ENCODE results near the gene PCSK5. TPM values are rescaled to one million over a fixed set of nuclear protein-coding genes. Genes with fewer than 3 reads are reported as not detected.

The PCSK5 gene
- total RNA-seq, 1 donor from 2014 or later: 24.5 TPM

DNA sequence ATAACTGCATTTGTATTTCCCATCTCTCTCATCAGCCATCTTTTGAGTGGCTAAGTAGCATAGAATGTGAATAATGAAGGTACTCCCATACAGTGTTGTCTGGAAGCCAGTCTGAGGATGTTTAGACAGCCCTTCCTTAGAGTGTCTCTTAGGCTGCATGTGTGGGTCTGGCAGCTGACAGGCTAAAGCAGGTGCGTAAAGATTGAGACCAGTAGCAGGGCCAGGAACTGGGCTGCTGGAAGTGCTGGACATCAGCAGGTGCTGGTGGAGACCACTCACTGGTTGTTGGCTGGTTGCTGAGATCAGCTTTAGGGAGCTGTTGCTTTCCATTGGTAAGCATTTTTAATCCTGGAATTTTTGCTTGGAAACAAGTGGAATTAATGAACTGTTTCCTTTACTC lies 197.5 kb downstream of the PCSK5 start:
- no peak for DNase-seq

DNA sequence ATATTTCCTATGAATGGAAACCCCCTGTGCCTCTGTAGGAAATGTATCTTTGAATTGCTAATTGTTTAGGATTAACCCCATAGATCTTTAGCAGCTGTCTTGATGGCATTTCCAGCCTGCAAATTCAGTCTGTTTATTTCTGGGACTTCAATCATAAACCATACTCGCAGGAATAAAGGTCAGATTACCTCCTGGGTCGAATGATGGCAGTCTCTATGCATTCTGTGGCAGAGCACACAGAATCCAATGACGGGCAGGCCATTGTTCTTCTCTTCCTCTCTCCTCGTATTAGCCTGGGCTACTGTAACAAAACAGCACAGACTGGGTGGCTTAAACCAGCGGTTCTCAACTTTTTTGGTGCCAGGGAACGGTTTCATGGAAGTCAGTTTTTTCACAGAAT lies 199.9 kb downstream of the PCSK5 start:
- no peak for DNase-seq

DNA sequence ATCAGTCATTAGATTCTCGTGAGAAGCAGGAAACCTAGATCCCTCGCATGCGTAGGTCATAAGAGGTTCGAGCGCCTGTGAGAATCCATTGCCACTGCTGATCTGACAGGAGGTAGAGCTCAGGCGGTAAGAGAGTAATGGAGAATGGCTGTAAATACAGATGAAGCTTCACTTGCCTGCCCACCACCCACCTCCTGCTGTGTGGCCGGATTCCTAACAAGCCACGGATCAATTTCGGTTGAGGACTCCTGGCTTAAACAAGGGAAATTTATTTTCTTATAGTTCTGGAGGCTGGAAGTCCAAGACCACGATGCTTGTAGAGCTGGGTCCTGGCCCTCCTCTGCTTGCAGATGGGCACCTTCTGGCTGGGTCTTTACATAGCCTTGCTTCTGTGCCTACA lies 200.4 kb downstream of the PCSK5 start:
- no peak for DNase-seq

DNA sequence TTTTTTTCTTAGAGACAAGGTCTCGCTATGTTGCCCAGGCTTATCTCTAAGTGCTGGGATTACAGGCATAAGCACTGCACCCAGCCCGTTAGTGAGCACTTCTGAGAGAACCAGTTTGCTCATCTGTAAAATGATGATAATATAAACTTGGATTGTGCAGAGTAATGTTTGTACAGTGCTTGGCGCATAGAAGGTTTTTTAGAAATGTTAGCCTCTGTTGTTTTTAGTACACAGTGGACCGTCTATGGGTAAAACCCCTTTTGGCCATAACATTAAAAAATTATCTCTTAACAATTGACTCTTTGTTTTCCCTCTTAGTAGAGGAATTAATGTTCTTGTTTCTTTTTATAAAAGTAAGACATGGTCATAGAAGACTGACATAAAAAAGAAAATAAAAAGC lies 202.1 kb downstream of the PCSK5 start:
- DNase-seq: no peak

DNA sequence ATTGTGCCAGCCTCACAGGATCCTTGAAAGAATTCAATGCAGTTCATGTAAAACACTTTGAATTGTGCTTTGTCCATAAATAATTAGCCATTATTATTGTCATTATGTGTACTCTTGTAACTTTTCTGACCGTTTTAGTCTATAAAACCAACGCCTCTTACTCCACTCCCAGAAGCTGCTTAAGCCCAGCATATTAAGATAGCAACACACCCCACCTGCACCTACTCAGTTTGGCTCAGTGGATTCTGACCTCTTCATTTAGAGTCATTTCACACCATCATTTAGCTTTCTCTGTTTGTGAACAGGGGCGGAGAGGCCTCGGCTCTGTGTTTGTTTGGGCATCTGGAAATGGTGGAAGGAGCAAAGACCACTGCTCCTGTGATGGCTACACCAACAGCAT lies 205.1 kb downstream of the PCSK5 start:
- no peak for DNase-seq

DNA sequence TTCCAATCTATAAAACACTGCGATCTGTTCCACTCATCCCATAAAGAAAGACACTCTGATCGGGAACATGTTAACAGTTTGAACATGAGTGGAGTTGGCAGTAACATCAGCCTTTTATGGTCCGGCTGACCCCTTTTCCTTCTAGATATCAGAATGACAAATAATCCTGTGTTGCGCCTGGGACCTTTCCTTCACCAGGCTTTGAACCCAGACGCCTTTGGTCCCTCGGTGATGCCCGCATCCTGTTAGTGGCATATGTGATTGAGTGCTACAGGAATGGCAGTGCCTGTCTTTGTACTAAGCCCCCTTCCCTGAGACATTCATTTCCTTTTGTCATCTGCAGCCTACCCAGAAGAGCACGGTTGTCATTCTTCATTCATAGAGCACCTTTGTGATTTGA lies 209.0 kb downstream of the PCSK5 start:
- DNase-seq: no peak

DNA sequence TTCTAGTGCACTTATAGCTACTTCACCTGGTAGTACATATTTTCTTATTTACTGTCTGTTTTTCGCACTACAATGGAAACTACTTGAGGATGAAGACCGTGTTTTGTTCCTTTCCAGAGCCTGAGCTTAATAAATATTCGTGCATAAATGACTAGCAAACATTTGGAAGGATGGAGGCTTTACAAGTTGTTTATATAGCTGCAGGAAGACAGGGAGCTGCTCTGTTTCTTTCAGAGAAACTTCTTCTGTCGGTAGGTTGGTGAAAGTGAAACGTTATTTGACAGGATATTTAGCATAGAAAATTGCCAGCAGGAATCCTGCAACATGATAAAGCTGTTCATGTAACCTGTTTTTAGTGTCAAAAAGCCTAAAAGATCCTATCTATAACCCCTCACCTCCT lies 210.6 kb downstream of the PCSK5 start:
- DNase-seq: no peak

DNA sequence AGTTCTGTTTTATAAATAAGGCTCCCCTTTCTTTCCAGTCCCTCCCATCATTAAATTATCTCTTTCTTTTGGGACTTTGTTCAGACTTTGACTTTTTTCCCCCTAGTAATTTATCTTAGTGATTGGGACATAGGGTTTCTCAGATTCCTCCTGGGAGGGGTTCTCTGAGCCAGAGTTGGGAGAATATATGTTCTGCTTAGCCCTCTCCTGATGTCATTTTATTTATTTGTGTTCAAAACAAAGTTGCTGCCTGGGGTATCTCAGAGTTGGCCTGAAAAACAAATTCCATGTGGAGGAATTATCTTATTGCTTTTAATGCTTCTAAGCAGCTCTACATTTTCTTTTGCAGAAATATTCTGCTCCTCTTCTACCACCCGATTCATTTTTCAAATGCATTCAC lies 211.0 kb downstream of the PCSK5 start:
- peak; percentile 63 for DNase-seq

DNA sequence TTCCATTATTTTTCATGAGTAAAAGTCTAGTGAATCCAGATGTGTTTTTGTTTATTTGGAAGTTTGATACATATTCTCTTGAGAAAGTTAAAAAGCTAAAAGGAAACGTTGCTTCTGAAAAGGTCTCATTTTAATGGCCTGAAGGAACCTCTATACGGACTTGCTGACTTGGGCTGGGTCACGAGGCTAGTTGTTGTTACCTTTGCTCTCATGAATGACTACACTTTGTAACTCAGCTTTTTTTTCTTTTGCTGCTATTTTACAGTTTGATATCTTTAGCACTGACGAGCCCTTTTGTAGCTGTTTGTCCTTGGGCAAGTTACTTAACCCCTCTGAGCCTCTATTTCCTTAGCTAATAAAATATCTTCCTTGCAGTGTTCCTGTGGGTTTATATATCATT lies 211.5 kb downstream of the PCSK5 start:
- no peak for DNase-seq

DNA sequence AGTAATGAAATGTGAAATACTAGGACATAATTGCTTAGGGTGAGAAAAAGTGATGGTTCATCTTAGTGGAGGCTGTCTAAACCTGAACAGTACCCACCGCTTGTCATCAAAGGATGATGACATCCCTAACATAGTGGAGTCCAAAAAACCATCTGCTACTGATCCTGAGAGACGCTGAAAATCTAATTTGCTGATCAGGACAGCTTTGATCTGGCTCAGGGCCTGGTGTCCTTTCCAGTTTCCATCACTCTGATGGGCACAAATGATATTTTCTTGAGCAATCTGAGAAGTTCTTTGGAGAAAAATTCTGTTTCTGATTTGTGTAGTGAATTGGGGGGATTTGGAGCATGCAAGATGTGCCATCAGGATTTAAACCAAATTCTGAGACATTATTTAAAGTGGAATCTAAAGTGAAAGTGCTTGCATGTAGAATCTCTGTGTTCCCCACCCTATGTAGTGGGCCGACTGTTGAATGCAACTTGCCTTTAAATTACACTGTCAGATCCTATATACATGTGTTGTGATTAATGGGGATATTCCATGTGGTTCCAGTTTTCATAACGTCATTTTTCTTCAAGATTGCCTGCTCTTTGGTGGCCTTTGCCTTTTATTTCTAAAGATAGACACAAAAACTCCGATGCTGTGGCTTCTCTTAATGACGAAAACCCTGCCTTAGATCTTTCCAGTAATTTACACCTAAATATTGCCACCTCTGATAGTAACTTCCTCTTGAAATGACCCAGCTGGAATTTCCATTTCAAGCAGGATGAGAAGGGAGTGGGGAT lies 213.2 kb downstream of the PCSK5 start:
- peak; percentile 28 for DNase-seq

DNA sequence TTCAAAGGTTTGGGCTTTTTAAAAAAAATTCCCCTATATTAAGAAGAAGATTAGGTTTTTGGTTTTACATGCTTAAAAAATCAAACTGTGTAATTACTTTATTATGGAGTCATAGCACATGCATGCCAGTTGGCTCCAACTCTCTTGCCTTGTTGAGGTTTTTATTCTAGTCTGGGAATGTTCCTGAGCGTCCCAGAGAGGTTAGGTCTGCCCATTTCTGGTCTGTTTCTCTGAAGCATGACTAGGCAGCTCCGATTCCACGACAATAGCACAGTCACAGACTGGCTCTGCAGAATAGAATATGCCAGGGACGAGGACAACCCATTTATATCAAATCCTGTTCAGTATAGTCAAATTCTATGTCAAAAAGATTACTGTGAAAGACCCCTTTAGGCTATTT lies 217.0 kb downstream of the PCSK5 start:
- DNase-seq: peak; percentile 34

DNA sequence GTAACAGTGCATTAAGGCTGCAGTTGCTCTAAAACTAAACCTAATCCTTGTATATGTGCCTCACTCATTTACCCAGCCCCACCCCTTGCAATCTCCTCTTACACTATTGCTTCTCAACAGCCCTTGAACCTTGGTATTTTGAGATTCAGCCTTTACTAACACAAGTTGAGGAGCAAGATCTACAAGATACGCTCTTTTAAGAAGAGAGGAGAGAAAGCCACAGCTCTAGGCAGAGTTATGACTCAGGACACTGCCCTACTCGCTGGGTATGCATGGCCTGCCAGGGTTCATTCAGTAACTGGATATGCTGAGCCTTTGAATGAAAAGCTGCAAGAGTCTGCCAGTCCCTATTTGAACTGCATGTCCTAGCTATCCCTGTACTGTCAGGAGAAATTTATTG lies 219.5 kb downstream of the PCSK5 start:
- DNase-seq: no peak

DNA sequence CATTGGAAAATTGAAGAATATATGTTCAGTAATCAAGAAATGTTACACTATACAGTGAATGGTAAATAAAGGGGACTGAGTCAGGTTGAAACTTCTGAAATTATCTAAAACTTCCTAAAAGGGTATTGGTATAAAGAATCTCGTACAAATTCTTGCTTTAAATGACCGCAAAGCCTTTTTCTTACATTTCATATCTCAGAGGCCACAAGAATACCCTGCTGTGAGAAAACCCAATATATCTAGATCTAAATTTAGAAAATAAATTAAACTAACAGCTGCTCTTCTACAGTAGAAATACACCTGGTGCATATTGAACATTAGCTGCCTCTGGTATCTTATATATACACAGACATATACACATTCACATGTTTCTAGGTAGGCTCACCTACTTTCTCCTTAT lies 221.7 kb downstream of the PCSK5 start:
- DNase-seq: no peak

DNA sequence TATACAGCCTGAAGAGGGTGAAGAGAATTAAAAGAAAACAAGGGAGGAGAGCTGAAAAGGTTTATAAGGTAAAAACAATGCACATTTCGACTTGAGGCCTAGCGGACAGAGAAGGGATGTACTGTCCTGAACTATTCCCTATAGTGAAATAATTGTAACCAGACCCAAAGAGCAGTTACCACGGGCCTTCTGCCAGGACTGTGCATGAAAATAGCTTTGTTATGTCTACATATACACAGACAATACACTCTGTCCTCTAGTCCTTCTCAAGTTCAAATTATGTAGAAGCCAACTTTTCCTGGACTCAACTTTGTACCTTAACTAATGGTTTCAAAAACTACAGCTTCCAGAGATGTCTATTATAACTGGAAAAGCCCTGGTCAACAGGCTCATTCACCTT lies 223.7 kb downstream of the PCSK5 start:
- DNase-seq: peak; percentile 22

DNA sequence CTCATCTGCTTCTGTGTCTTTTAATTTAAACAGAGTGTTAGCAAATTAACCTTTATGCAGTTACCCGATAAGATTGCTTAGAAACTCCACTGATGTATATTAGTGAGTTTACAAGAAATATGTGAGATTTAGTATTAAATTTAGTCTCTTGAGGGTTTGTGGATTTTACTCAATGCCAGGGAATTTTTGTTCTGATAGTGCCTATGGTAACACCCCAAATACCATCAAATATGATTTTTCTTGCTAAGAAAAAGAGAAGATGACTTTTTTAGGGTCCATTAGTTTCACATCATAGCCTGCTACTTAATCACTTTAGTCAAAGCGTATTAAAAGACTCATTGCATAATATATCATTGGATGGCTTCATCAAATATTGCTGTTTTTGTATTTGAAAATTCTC lies 224.9 kb downstream of the PCSK5 start:
- DNase-seq: no peak

DNA sequence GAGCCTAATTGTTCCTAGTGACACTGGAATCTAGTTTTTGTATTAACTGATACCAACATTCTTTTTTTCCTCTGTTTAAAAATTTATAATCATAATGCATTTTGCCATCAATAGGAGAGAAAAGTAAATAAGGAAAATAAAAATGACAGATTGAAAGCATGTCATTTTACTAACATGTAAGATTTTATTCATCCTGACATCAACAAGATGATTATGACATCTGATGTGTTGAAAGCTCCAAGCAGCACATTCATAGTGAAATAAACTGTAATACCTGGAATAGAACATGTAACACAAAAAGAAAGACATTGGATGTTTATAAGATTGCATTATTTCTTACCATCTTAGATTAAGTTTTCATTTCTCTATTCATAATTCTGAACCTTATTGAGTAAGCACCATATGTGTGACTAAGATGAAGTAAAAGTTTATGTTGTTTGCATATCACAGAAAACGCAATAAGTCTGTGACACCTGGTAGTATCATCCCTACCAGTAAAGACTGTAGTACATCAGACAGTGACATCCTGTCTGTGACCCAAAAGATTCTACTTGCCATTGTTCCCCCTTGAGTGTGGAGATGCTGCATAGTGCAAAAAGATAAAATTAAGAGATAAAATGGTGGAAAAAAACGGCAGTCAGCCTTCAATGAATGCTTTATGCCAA lies 225.6 kb downstream of the PCSK5 start:
- no peak for DNase-seq

DNA sequence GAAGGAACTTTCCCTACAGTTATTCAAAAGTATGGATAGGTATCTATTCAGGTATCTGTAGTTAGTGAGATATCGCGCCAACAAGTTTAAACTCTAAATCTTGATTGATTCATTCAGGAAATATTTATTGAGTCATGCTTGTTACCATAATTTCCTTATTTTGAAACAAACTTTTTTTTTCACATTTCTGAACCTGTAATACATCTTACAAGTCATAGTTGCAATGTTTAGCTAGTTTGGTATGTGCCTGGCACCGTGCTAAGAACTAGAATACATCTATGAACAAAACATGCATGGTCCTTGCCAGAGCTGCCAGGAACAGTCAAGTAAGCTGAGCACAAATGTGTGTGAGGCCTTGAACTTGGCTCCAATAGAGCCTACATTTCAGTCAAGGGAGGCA lies 226.4 kb downstream of the PCSK5 start:
- DNase-seq: no peak

DNA sequence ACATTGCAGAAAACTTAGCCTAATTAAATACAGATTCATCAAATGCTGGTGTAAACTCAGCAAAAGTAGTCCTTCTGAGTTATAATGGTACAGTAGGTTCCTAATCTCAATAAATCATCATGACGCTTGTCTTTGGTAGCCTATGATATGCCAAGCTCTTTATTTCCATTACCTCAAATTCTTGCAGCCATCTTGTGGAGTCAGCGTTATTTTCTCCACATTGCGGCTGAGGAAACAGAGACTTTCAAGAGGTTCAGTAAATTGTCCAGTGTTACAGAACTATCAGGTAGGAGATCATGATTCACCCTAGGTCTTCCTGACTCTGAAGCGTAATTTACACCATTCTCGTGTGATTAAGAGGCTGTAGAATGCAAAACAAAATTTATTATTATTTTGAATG lies 237.2 kb downstream of the PCSK5 start:
- no peak for DNase-seq

DNA sequence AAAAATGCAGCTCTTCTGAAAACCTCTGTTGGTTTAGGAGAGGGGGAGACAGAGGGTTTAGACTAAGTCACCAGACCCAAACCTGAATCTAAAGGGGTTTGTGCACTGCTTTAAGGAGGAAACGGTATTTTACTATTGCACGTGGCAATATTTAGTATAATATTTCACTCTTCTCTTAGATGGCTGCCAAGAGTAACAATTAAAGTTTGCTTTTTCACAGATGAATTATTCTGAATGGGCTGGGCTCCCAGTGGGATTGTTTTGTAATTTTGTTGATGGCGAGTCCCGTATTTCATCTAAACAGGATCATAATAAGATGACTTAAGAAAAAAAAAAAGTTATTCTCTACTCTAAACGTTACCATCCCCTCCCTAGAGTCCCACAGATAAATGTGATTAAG lies 245.4 kb downstream of the PCSK5 start:
- no peak for DNase-seq

DNA sequence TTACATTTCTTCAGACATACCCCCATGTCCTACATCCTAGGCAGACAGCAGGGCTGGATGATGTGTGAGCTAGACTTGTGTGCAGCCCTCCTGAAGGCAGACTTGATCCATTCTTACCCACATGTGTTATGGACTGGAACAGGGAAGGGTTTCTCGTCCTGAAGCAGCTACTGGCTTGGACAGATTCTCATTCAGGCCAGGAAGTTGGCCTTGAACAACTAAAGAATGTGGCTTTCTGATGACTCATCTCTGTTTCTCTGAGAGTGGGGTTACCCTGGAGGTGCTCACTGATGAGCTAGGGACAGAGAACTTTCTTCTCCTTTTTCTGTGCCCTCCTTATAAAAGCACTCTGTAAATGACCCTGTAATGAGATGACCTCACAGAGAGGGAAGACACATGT lies 246.5 kb downstream of the PCSK5 start:
- no peak for DNase-seq

DNA sequence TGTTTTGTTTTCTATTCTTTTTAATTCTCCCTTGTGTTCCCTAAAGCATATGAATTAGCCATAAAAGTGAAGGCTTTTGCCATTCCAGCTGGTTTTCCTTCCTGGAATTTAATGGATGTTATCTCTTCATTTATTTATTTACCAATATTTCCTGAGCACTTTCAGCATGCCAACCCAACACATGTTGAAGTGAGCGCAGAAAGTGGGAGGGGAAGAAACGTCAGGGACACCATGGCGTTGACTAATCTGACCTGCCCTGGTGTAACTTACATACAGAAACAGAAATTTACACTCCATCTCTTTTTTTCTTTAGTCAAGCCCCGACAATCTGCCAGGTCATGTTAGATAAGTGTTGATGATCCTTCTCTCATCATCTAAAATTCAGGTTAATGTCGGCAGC lies 247.5 kb downstream of the PCSK5 start:
- DNase-seq: no peak

DNA sequence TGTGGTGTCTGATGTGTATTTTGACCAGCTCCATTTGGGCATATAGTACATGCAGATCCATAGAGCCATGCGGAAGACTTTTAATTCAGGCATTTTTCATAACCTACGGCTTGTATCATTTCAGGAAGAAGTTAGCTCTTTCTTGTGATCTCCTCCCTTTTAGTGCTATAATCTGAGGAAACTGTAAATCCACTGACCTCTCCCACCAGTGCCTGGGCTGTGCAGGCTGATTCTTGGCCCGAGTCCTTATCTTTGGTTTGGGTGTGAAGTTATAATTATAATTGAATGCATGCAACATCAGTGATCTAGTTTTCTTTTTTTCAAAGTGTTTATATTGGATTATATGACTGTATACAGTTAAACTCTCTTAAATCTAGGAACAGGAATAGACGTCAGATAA lies 247.9 kb downstream of the PCSK5 start:
- DNase-seq: no peak

DNA sequence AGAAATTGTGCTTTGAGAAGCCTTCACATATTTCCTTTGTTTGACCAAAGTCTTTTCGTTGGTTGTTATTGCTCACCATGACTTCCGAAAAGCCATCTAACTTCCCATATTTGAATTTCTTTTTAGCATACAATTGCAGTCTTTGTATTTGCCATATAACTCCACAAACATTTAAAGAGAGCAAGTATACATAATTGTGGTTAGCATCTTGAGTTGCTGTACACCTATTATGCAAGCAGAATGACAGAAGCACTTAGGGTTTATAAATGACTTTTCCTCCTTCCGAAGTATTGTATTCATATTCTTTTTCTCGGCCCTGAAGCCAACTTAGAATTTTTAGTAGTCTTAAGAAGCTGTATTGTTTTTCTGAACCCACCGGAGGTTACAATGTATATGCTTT lies 253.4 kb downstream of the PCSK5 start:
- DNase-seq: no peak

DNA sequence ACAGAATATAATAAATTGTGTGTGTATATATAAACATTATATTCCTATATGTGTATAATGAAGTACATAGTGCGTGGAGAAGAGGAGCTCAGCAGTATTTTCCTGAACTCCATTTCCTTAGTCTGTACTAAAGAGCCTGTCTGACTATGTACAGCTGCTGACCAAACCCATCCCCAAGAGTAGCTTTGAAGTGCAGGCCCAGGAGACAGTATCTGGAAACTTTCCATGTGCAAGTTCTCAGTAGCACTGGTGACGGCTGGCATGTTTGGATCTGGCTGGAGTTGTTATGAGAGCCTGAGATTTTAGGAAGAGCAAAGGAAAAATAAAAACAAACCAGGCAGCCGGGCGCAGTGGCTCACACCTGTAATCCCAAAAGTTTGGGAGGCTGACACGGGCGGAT lies 259.5 kb downstream of the PCSK5 start:
- no peak for DNase-seq
